Epithelial cell of proximal tubule (primary cell): ENCODE results near the gene SNX7. TPM values are rescaled to one million over a fixed set of nuclear protein-coding genes. Genes with fewer than 3 reads are reported as not detected.

Experiments
- DNase-seq: peaks from one replicate; pipeline ENCODE4 v3.0.0-alpha.2; 2011; ENCODE audit warnings: low read depth
- H3K4me3 ChIP-seq: 2 replicates; pipeline ENCODE4 v1.5.1; 2011; ENCODE audit warnings: low read depth, mild to moderate bottlenecking, low read length
- CTCF ChIP-seq: conservative IDR thresholded peaks from 2 replicates; pipeline ENCODE4 v1.5.1; 2012; ENCODE audit warnings: low read depth, mild to moderate bottlenecking, low read length
- total RNA-seq: library from RNA; depleted of rRNA; stranded (reverse); fragments of >200 nt; gene quantifications from 2 replicates; pipeline ENCODE4 v1.2.3, GENCODE V29; 2015

The SNX7 gene
- total RNA-seq, 1 donor from 2014 or later, result 31.8 TPM

GRCh38 chr1:98705591-98705990, 44.1 kb downstream of the SNX7 start:
- TF ChIP-seq CTCF, result no peak
- H3K4me3 ChIP-seq, result no peak overlapping the region

GRCh38 chr1:98706173-98706843, 44.8 kb downstream of the SNX7 start:
- TF ChIP-seq CTCF, result no peak
- no peak overlapping the region for H3K4me3 ChIP-seq
- DNase-seq, result no peak

More at GRCh38 chr1:98705591-98705990, 44.1 kb downstream of the SNX7 start:
- no peak for DNase-seq

- no peak for DNase-seq
- no peak for TF ChIP-seq CTCF
- no peak overlapping the region for H3K4me3 ChIP-seq
These were observed 46.0 kb downstream of the SNX7 start for GRCh38 chr1:98707556-98707955.

- DNase-seq, result no peak
- no peak for TF ChIP-seq CTCF
- no peak overlapping the region for H3K4me3 ChIP-seq
These were observed 48.4 kb downstream of the SNX7 start for GRCh38 chr1:98709906-98710305.

- peak; percentile 9 for DNase-seq
- no peak for TF ChIP-seq CTCF
These were observed 62.1 kb downstream of the SNX7 start for GRCh38 chr1:98723574-98723973.

GRCh38 chr1:98732985-98733781, 71.7 kb downstream of the SNX7 start:
- no peak for TF ChIP-seq CTCF
- peak; percentile 63 for DNase-seq
- H3K4me3 ChIP-seq, result peak overlapping the region; percentile 40

More at GRCh38 chr1:98723574-98723973, 62.1 kb downstream of the SNX7 start:
- H3K4me3 ChIP-seq, result no peak overlapping the region
